Measurements from ENCODE around the gene CCAR1. TPM values are rescaled to one million over a fixed set of nuclear protein-coding genes. Genes with fewer than 3 reads are reported as not detected.
"Not testable (repeated sequence)": the region's sequence is repeated elsewhere in the genome, so short reads cannot be mapped to it uniquely, and the experiment has no call there.

The CCAR1 gene
- polyA plus RNA-seq, 2 of the 4 experiments (the other 2 are of a cell fraction) = 98.8 to 107 TPM

GRCh38 chr10:68734349-68734748 lies 13.3 kb downstream of the CCAR1 start:
- Histone ChIP-seq H3K4me2 (no peak overlapping the region), H3K27ac (no peak overlapping the region), H3K4me1 (no peaks in the 10 kb centered on the region), H3K4me3 (no peak overlapping the region), H3K9me3 (no peaks in the 10 kb centered on the region)
- WGBS (ENCODE audit: missing lambda C conversion rate) = 98% methylated on average over 7 of the region's 7 CpGs
- FAIRE-seq = no peak
- ChIA-PET CTCF (interaction anchor here (0.5 kb wide), 1 partner anchor 47 kb away, joined by 3 read pairs; no protein-coding TSS in a partner anchor), POLR2A (no interaction called here)
- no peak for ATAC-seq
- DNase-seq (ENCODE audit: low read depth in 1 of 2, low spot score in 1 of 2) = no peak
- no peak for TF ChIP-seq EHF (CRISPR knock-in tag; IDR thresholded peaks at IDR 0.05)
- no peak for TF ChIP-seq ZC3H11A (IDR thresholded peaks at IDR 0.05)
- no peak for TF ChIP-seq TP53 (CRISPR knock-in tag; IDR thresholded peaks at IDR 0.05)
- TF ChIP-seq GATA3 (IDR thresholded peaks at IDR 0.05; ENCODE audit: borderline replicate concordance) = no peak
- no peak for TF ChIP-seq RFX5 (IDR thresholded peaks at IDR 0.05)
- TF ChIP-seq CHD2 (IDR thresholded peaks at IDR 0.05; ENCODE audit: low read length, partially characterized antibody) = no peak
- no peak for TF ChIP-seq POLR2AphosphoS2 (conservative IDR thresholded peaks at IDR 0.05; ENCODE audit: low read length)
- no peak for TF ChIP-seq CEBPB (IDR thresholded peaks at IDR 0.05)
- TF ChIP-seq PHF8 (IDR thresholded peaks at IDR 0.05; ENCODE audit: borderline replicate concordance, low read depth) = no peak
- TF ChIP-seq NR3C1 (IDR thresholded peaks at IDR 0.05) = no peak
- TF ChIP-seq MAX (IDR thresholded peaks at IDR 0.05) = no peak
- TF ChIP-seq HOXB13 (CRISPR knock-in tag; IDR thresholded peaks at IDR 0.05; ENCODE audit: low read depth) = no peak
- no peak for TF ChIP-seq MAFK (IDR thresholded peaks at IDR 0.05; ENCODE audit: partially characterized antibody)
- no peak for TF ChIP-seq BHLHE40 (IDR thresholded peaks at IDR 0.05; ENCODE audit: low read depth, low read length)
- TF ChIP-seq ELK1 (IDR thresholded peaks at IDR 0.05; ENCODE audit: low read depth, low read length) = no peak
- TF ChIP-seq CHD4 (IDR thresholded peaks at IDR 0.05; ENCODE audit: borderline replicate concordance) = no peak
- no peak for TF ChIP-seq EHMT2 (IDR thresholded peaks at IDR 0.05; ENCODE audit: low read depth)

GRCh38 chr10:68735119-68735518 lies 14.1 kb downstream of the CCAR1 start:
- Histone ChIP-seq H3K4me2 (no peak overlapping the region), H3K4me3 (no peak overlapping the region), H3K4me1 (no peaks in the 10 kb centered on the region), H3K9me3 (no peaks in the 10 kb centered on the region), H3K27ac (no peak overlapping the region)
- DNase-seq (ENCODE audit: low read depth in 1 of 2, low spot score in 1 of 2) (no peak), ATAC-seq (no peak), FAIRE-seq (no peak)
- TF ChIP-seq CEBPB (IDR thresholded peaks at IDR 0.05) = peak in 1 of 2 experiments; percentile 29; a peak in 1 of 4 replicates
- TF ChIP-seq RNF2 (IDR thresholded peaks at IDR 0.05; ENCODE audit: borderline replicate concordance, low read depth) = no peak
- CTCF ChIA-PET = no interaction called here
- POLR2A ChIA-PET = interaction anchor here (0.6 kb wide), 1 partner anchor 132 kb away, joined by 8 read pairs; no protein-coding TSS in a partner anchor
- 75% methylated on average over 6 of the region's 6 CpGs for WGBS (ENCODE audit: missing lambda C conversion rate)

- not testable (repeated sequence) for DNase-seq (ENCODE audit: low read depth in 1 of 2, low spot score in 1 of 2)
- CTCF ChIA-PET = interaction anchor here (0.6 kb wide), 1 partner anchor 699 kb away, joined by 3 read pairs; no protein-coding TSS in a partner anchor
These were observed 14.7 kb downstream of the CCAR1 start for GRCh38 chr10:68735739-68736138.

GRCh38 chr10:68740676-68741075 lies 19.6 kb downstream of the CCAR1 start:
- not testable (repeated sequence) for FAIRE-seq

More at GRCh38 chr10:68735739-68736138, 14.7 kb downstream of the CCAR1 start:
- 83% methylated on average over 7 of the region's 7 CpGs for WGBS (ENCODE audit: missing lambda C conversion rate)
- FAIRE-seq, H3K4me2 ChIP-seq, H3K4me1 ChIP-seq, H3K9me3 ChIP-seq, POLR2A ChIA-PET, H3K4me3 ChIP-seq, ATAC-seq, H3K27ac ChIP-seq: not testable (repeated sequence)

More at GRCh38 chr10:68740676-68741075, 19.6 kb downstream of the CCAR1 start:
- H3K4me1 ChIP-seq; H3K9me3 ChIP-seq; ATAC-seq; H3K4me2 ChIP-seq; DNase-seq (ENCODE audit: low read depth in 1 of 2, low spot score in 1 of 2); H3K4me3 ChIP-seq; CTCF ChIA-PET; H3K27ac ChIP-seq: not testable (repeated sequence)
- POLR2A ChIA-PET = interaction anchor here (0.9 kb wide), 1 partner anchor 13 kb away, joined by 4 read pairs; no protein-coding TSS in a partner anchor
- peak; percentile 91 for TF ChIP-seq ZC3H11A (IDR thresholded peaks at IDR 0.05)
- WGBS (ENCODE audit: missing lambda C conversion rate) = 98% methylated on average over 5 of the region's 5 CpGs

All from A549 (cell line).